ENCODE data around the gene CHCHD6. TPM values are rescaled to one million over a fixed set of nuclear protein-coding genes. Genes with fewer than 3 reads are reported as not detected.

Gene CHCHD6
- total RNA-seq, 4 donors from 2014 or later: 7.5 to 21.9 (median 16.3) TPM

DNA sequence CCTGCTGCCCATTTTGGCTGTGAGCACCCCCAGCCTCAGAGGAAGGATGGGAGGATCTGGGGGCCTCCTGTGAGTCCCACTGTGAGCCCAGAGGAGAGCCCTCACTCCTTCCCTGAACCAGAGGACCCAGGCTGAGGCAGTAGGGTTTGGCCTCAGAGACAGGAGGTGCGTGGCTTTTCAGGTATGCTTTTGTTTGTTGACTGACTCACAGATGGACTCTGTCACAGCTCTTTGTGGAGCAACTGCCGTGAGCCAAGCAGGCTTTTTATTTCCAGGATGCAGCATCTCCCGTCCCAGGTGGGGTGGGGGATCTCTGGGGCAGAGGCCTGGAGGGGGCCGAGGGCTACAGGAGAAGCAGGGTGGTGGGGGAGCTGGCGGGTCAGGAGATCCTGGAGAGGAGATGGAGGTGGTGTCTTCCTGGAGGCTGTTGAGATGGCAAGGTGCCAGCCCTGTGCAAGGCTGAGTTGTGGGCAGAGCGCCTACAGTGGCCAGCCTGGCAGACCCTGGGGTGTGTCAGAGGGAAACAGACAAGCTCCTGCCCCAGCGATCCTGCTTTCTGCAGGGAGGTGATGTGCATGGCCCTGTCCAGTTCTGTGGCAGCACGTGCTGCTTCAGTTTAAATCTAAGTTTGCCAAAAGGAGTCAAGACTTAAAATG is 302.9 kb downstream of the CHCHD6 start:
- Histone ChIP-seq H3K4me1 (peaks cover 9 to 27% (median 20%) of the 10 kb centered on the region in 3 donors), H3K4me3 (no peak overlapping the region), H3K9me3 (no peaks in the 10 kb centered on the region), H3K27ac (no peak overlapping the region), H3K36me3 (peaks cover 0 to 36% (median 5%) of the 10 kb centered on the region in 3 donors), H3K27me3 (no peaks in the 10 kb centered on the region)
- DNase-seq: no peak
- TF ChIP-seq, protein P1, sequence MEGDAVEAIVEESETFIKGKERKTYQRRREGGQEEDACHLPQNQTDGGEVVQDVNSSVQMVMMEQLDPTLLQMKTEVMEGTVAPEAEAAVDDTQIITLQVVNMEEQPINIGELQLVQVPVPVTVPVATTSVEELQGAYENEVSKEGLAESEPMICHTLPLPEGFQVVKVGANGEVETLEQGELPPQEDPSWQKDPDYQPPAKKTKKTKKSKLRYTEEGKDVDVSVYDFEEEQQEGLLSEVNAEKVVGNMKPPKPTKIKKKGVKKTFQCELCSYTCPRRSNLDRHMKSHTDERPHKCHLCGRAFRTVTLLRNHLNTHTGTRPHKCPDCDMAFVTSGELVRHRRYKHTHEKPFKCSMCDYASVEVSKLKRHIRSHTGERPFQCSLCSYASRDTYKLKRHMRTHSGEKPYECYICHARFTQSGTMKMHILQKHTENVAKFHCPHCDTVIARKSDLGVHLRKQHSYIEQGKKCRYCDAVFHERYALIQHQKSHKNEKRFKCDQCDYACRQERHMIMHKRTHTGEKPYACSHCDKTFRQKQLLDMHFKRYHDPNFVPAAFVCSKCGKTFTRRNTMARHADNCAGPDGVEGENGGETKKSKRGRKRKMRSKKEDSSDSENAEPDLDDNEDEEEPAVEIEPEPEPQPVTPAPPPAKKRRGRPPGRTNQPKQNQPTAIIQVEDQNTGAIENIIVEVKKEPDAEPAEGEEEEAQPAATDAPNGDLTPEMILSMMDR (IDR thresholded peaks at IDR 0.05): no peak
- no peak for TF ChIP-seq POLR2A (IDR thresholded peaks at IDR 0.05)
- intact Hi-C loops (cut with DNase I): no loop called here
- 69 to 84% methylated on average over 2 to 3 of the region's 8 CpGs for WGBS, 2 donors

DNA sequence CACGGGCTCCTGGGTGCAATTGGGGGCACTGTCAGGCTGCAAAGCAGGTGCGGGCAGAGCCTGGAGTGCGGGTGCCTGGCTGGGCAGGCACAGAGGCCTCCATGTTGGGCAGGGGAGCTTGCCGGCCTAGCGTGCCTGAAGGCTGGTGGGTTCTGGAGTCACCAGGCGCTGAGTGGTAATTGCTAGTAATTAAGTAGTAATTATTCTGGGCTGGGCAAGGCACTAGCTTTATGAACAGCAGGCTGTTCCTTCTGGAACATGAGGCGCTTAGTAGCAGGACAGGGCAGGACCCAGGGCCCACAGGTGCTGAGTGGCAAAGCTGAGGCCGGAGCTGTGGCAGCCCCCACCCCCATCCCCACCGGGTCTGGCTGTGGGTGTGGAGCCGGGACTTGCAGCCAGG is 304.2 kb downstream of the CHCHD6 start:
- TF ChIP-seq, protein P1 (IDR thresholded peaks at IDR 0.05): no peak
- TF ChIP-seq POLR2A (IDR thresholded peaks at IDR 0.05): no peak
- H3K4me3 ChIP-seq: no peak overlapping the region
- peaks cover 0 to 13% (median 9%) of the 10 kb centered on the region in 3 donors for H3K4me1 ChIP-seq
- peaks cover 0 to 46% (median 15%) of the 10 kb centered on the region in 3 donors for H3K36me3 ChIP-seq
- no peaks in the 10 kb centered on the region for H3K9me3 ChIP-seq
- no peak overlapping the region for H3K27ac ChIP-seq
- WGBS, 2 donors: 69% methylated on average over 4 of the region's 10 CpGs; no CpG with 5 or more reads in 1 of the 2 donors
- intact Hi-C loops (cut with DNase I): no loop called here
- DNase-seq: no peak
- H3K27me3 ChIP-seq: no peaks in the 10 kb centered on the region

DNA sequence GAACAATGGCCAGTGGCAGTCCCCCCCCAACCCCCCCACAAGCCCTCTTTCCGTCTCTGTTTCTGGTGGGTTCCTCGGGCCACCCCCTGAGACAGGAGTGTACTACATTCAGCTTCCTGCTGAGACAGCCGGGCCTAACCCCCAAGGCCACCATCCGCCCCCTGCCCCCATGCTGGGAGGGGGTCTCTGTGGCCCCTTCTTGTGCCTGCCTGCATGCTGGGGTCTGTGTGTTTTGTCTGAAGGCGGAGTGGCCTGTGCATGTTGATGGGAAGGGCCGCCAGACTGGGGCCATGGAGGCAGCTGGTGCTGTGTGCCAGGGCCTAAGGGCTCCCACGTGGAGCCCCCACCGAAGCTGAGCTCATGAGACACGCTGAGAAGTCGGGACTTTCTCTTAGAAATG is 305.5 kb downstream of the CHCHD6 start:
- 92% methylated on average over 2 of the region's 10 CpGs; no CpG with 5 or more reads in 1 of the 2 donors for WGBS, 2 donors
- Histone ChIP-seq H3K27ac (no peak overlapping the region), H3K36me3 (peaks cover 0 to 56% (median 25%) of the 10 kb centered on the region in 3 donors), H3K4me1 (peaks cover 0 to 6% (median 1%) of the 10 kb centered on the region in 3 donors), H3K9me3 (no peaks in the 10 kb centered on the region), H3K4me3 (no peak overlapping the region), H3K27me3 (no peaks in the 10 kb centered on the region)
- intact Hi-C loops (cut with DNase I): no loop called here
- TF ChIP-seq, protein P1 (IDR thresholded peaks at IDR 0.05): no peak
- no peak for TF ChIP-seq POLR2A (IDR thresholded peaks at IDR 0.05)
- no peak for DNase-seq

Other genes starting within 250 kb of the CHCHD6 start
- 10 to 100 TPM; 16.0 to 34.5 (median 27.3) TPM for gene ZXDC, start 228.3 kb upstream of the CHCHD6 start, total RNA-seq
- not detected for gene UROC1, start 186.5 kb upstream of the CHCHD6 start, total RNA-seq
- gene CHST13, start 180.1 kb upstream of the CHCHD6 start, total RNA-seq: under 1 TPM in 2 of 4 donors, not detected in 2; 0.23 to 0.95 TPM
- gene C3orf22, start 145.3 kb upstream of the CHCHD6 start, total RNA-seq: not detected
- 10 to 100 TPM in 2 of 4 donors, 1 to 10 TPM in 2; 7.8 to 14.7 (median 9.4) TPM for gene TXNRD3, start 49.1 kb upstream of the CHCHD6 start, total RNA-seq